Activated naive CD8-positive, alpha-beta T cell treated with anti-CD3 and anti-CD28 coated beads for 36 hours (primary cell): ENCODE results near the gene ALS2. TPM values are rescaled to one million over a fixed set of nuclear protein-coding genes. Genes with fewer than 3 reads are reported as not detected.
A peak's percentile ranks its signal among the peaks of the same experiment; 100 is the strongest.
"Not testable (repeated sequence)": the region's sequence is repeated elsewhere in the genome, so short reads cannot be mapped to it uniquely, and the experiment has no call there.

Experiments
- DNase-seq: peaks from one replicate; pipeline ENCODE4 v3.0.0; 2021
- H3K27ac Mint-ChIP-seq: one replicate; pipeline ENCODE4 v1.8.0; 2022; ENCODE audit warnings: mild to moderate bottlenecking, moderate library complexity, mixed read lengths
- H3K27me3 Mint-ChIP-seq: one replicate; pipeline ENCODE4 v1.8.0; 2022; ENCODE audit warnings: mild to moderate bottlenecking, mixed read lengths
- H3K36me3 Mint-ChIP-seq: one replicate; pipeline ENCODE4 v1.8.0; 2021; ENCODE audit warnings: mild to moderate bottlenecking, mixed read lengths
- H3K4me1 Mint-ChIP-seq: one replicate; pipeline ENCODE4 v1.8.0; 2021; ENCODE audit warnings: mixed read lengths
- H3K4me3 Mint-ChIP-seq: one replicate; pipeline ENCODE4 v1.8.0; 2022; ENCODE audit warnings: mild to moderate bottlenecking, moderate library complexity, mixed read lengths
- H3K9me3 Mint-ChIP-seq: one replicate; pipeline ENCODE4 v1.8.0; 2022; ENCODE audit warnings: mixed read lengths
- total RNA-seq, 2 experiments: library from RNA; stranded (reverse); gene quantifications; one replicate each; pipeline ENCODE4 v1.2.3, GENCODE V29; 2021

The ALS2 gene
- total RNA-seq, 2 experiments from 2014 or later = 16.1 to 16.5 TPM

- Mint-ChIP-seq H3K27ac (no peak overlapping the region), H3K36me3 (no peaks in the 10 kb centered on the region), H3K4me3 (no peak overlapping the region), H3K27me3 (peaks cover 4% of the 10 kb centered on the region), H3K4me1 (no peaks in the 10 kb centered on the region), H3K9me3 (no peaks in the 10 kb centered on the region)
- no peak for DNase-seq
Measured at GRCh38 chr2:201685156-201685555, 95.6 kb downstream of the ALS2 start.

GRCh38 chr2:201680743-201681142, 100.0 kb downstream of the ALS2 start:
- peak; percentile 3 for DNase-seq
- no peaks in the 10 kb centered on the region for H3K4me1 Mint-ChIP-seq
- no peak overlapping the region for H3K27ac Mint-ChIP-seq
- H3K4me3 Mint-ChIP-seq = no peak overlapping the region
- peaks cover 4% of the 10 kb centered on the region for H3K27me3 Mint-ChIP-seq
- H3K36me3 Mint-ChIP-seq = no peaks in the 10 kb centered on the region
- no peaks in the 10 kb centered on the region for H3K9me3 Mint-ChIP-seq

GRCh38 chr2:201678401-201678800, 102.3 kb downstream of the ALS2 start:
- H3K27ac Mint-ChIP-seq = no peak overlapping the region
- no peaks in the 10 kb centered on the region for H3K9me3 Mint-ChIP-seq
- no peak for DNase-seq
- no peak overlapping the region for H3K4me3 Mint-ChIP-seq
- peaks cover 4% of the 10 kb centered on the region for H3K27me3 Mint-ChIP-seq
- H3K36me3 Mint-ChIP-seq = no peaks in the 10 kb centered on the region
- H3K4me1 Mint-ChIP-seq = no peaks in the 10 kb centered on the region

GRCh38 chr2:201675454-201675853, 105.3 kb downstream of the ALS2 start:
- Mint-ChIP-seq H3K36me3 (no peaks in the 10 kb centered on the region), H3K4me3 (no peak overlapping the region), H3K9me3 (no peaks in the 10 kb centered on the region), H3K27ac (no peak overlapping the region), H3K4me1 (no peaks in the 10 kb centered on the region), H3K27me3 (no peaks in the 10 kb centered on the region)
- no peak for DNase-seq

- no peak for DNase-seq
- Mint-ChIP-seq H3K4me3 (no peak overlapping the region), H3K36me3 (no peaks in the 10 kb centered on the region), H3K4me1 (no peaks in the 10 kb centered on the region), H3K27ac (no peak overlapping the region), H3K9me3 (no peaks in the 10 kb centered on the region), H3K27me3 (no peaks in the 10 kb centered on the region)
Measured at GRCh38 chr2:201674794-201675193, 105.9 kb downstream of the ALS2 start.

- H3K36me3 Mint-ChIP-seq = no peaks in the 10 kb centered on the region
- H3K27ac Mint-ChIP-seq = no peak overlapping the region
- H3K4me1 Mint-ChIP-seq = no peaks in the 10 kb centered on the region
- no peaks in the 10 kb centered on the region for H3K27me3 Mint-ChIP-seq
- no peak overlapping the region for H3K4me3 Mint-ChIP-seq
- no peak for DNase-seq
- H3K9me3 Mint-ChIP-seq = no peaks in the 10 kb centered on the region
Measured at GRCh38 chr2:201674298-201674697, 106.4 kb downstream of the ALS2 start.

- no peaks in the 10 kb centered on the region for H3K4me1 Mint-ChIP-seq
- no peak overlapping the region for H3K27ac Mint-ChIP-seq
- no peaks in the 10 kb centered on the region for H3K27me3 Mint-ChIP-seq
- H3K4me3 Mint-ChIP-seq = no peak overlapping the region
- H3K36me3 Mint-ChIP-seq = no peaks in the 10 kb centered on the region
- no peaks in the 10 kb centered on the region for H3K9me3 Mint-ChIP-seq
- no peak for DNase-seq
Measured at GRCh38 chr2:201673546-201673945, 107.2 kb downstream of the ALS2 start.

GRCh38 chr2:201671205-201671604, 109.5 kb downstream of the ALS2 start:
- not testable (repeated sequence) for H3K4me3 Mint-ChIP-seq, H3K9me3 Mint-ChIP-seq, DNase-seq, H3K27ac Mint-ChIP-seq, H3K27me3 Mint-ChIP-seq, H3K4me1 Mint-ChIP-seq, H3K36me3 Mint-ChIP-seq

- Mint-ChIP-seq H3K9me3 (no peaks in the 10 kb centered on the region), H3K4me1 (no peaks in the 10 kb centered on the region), H3K27me3 (no peaks in the 10 kb centered on the region), H3K36me3 (no peaks in the 10 kb centered on the region), H3K4me3 (no peak overlapping the region), H3K27ac (no peak overlapping the region)
- DNase-seq = no peak
Measured at GRCh38 chr2:201669865-201670264, 110.9 kb downstream of the ALS2 start.

- H3K27me3 Mint-ChIP-seq = no peaks in the 10 kb centered on the region
- DNase-seq = no peak
- H3K36me3 Mint-ChIP-seq = no peaks in the 10 kb centered on the region
- no peaks in the 10 kb centered on the region for H3K9me3 Mint-ChIP-seq
- no peaks in the 10 kb centered on the region for H3K4me1 Mint-ChIP-seq
- no peak overlapping the region for H3K4me3 Mint-ChIP-seq
- no peak overlapping the region for H3K27ac Mint-ChIP-seq
Measured at GRCh38 chr2:201668402-201668910, 112.3 kb downstream of the ALS2 start.

GRCh38 chr2:201664334-201664733, 116.4 kb downstream of the ALS2 start:
- H3K4me3 Mint-ChIP-seq = no peak overlapping the region
- no peaks in the 10 kb centered on the region for H3K27me3 Mint-ChIP-seq
- H3K4me1 Mint-ChIP-seq = no peaks in the 10 kb centered on the region
- H3K36me3 Mint-ChIP-seq = no peaks in the 10 kb centered on the region
- no peak overlapping the region for H3K27ac Mint-ChIP-seq
- H3K9me3 Mint-ChIP-seq = no peaks in the 10 kb centered on the region
- no peak for DNase-seq

GRCh38 chr2:201661366-201661765, 119.4 kb downstream of the ALS2 start:
- no peaks in the 10 kb centered on the region for H3K36me3 Mint-ChIP-seq
- no peaks in the 10 kb centered on the region for H3K9me3 Mint-ChIP-seq
- no peaks in the 10 kb centered on the region for H3K27me3 Mint-ChIP-seq

GRCh38 chr2:201660293-201660895, 120.3 kb downstream of the ALS2 start:
- H3K4me1 Mint-ChIP-seq = no peaks in the 10 kb centered on the region
- H3K27ac Mint-ChIP-seq = no peak overlapping the region
- no peak for DNase-seq
- H3K27me3 Mint-ChIP-seq = no peaks in the 10 kb centered on the region
- H3K9me3 Mint-ChIP-seq = no peaks in the 10 kb centered on the region
- H3K36me3 Mint-ChIP-seq = no peaks in the 10 kb centered on the region
- no peak overlapping the region for H3K4me3 Mint-ChIP-seq

More at GRCh38 chr2:201661366-201661765, 119.4 kb downstream of the ALS2 start:
- Mint-ChIP-seq H3K4me3 (no peak overlapping the region), H3K27ac (no peak overlapping the region), H3K4me1 (no peaks in the 10 kb centered on the region)
- DNase-seq = no peak

GRCh38 chr2:201656740-201657139, 124.0 kb downstream of the ALS2 start:
- Mint-ChIP-seq H3K27me3 (peaks cover 10% of the 10 kb centered on the region), H3K9me3 (no peaks in the 10 kb centered on the region), H3K4me3 (no peak overlapping the region), H3K27ac (no peak overlapping the region), H3K36me3 (no peaks in the 10 kb centered on the region), H3K4me1 (peaks cover 6% of the 10 kb centered on the region)
- DNase-seq = no peak

GRCh38 chr2:201656102-201656501, 124.6 kb downstream of the ALS2 start:
- no peak for DNase-seq
- Mint-ChIP-seq H3K27me3 (peaks cover 12% of the 10 kb centered on the region), H3K4me3 (no peak overlapping the region), H3K9me3 (no peaks in the 10 kb centered on the region), H3K4me1 (peaks cover 6% of the 10 kb centered on the region), H3K27ac (no peak overlapping the region), H3K36me3 (no peaks in the 10 kb centered on the region)

GRCh38 chr2:201654616-201655384, 125.9 kb downstream of the ALS2 start:
- Mint-ChIP-seq H3K4me3 (no peak overlapping the region), H3K27me3 (peaks cover 12% of the 10 kb centered on the region), H3K4me1 (peaks cover 6% of the 10 kb centered on the region), H3K9me3 (no peaks in the 10 kb centered on the region), H3K27ac (no peak overlapping the region), H3K36me3 (no peaks in the 10 kb centered on the region)
- no peak for DNase-seq
